Measurements from ENCODE around the gene ZNF462.

- no peak for TF ChIP-seq CTCF (conservative IDR thresholded peaks at IDR 0.05 in 1 of 2, IDR thresholded peaks at IDR 0.05 in 1 of 2; ENCODE audit: low read depth in 1 of 2, low read length in 2 of 2)
- no peak for TF ChIP-seq EZH2 (IDR thresholded peaks at IDR 0.05; ENCODE audit: low read length, missing control alignments)
These were observed 137.3 kb downstream of the ZNF462 start for GRCh38 chr9:107000218-107000617.

All from fibroblast of lung (primary cell).